ENCODE results near the gene HPS5.

Gene HPS5, protein sequence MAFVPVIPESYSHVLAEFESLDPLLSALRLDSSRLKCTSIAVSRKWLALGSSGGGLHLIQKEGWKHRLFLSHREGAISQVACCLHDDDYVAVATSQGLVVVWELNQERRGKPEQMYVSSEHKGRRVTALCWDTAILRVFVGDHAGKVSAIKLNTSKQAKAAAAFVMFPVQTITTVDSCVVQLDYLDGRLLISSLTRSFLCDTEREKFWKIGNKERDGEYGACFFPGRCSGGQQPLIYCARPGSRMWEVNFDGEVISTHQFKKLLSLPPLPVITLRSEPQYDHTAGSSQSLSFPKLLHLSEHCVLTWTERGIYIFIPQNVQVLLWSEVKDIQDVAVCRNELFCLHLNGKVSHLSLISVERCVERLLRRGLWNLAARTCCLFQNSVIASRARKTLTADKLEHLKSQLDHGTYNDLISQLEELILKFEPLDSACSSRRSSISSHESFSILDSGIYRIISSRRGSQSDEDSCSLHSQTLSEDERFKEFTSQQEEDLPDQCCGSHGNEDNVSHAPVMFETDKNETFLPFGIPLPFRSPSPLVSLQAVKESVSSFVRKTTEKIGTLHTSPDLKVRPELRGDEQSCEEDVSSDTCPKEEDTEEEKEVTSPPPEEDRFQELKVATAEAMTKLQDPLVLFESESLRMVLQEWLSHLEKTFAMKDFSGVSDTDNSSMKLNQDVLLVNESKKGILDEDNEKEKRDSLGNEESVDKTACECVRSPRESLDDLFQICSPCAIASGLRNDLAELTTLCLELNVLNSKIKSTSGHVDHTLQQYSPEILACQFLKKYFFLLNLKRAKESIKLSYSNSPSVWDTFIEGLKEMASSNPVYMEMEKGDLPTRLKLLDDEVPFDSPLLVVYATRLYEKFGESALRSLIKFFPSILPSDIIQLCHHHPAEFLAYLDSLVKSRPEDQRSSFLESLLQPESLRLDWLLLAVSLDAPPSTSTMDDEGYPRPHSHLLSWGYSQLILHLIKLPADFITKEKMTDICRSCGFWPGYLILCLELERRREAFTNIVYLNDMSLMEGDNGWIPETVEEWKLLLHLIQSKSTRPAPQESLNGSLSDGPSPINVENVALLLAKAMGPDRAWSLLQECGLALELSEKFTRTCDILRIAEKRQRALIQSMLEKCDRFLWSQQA

DNA sequence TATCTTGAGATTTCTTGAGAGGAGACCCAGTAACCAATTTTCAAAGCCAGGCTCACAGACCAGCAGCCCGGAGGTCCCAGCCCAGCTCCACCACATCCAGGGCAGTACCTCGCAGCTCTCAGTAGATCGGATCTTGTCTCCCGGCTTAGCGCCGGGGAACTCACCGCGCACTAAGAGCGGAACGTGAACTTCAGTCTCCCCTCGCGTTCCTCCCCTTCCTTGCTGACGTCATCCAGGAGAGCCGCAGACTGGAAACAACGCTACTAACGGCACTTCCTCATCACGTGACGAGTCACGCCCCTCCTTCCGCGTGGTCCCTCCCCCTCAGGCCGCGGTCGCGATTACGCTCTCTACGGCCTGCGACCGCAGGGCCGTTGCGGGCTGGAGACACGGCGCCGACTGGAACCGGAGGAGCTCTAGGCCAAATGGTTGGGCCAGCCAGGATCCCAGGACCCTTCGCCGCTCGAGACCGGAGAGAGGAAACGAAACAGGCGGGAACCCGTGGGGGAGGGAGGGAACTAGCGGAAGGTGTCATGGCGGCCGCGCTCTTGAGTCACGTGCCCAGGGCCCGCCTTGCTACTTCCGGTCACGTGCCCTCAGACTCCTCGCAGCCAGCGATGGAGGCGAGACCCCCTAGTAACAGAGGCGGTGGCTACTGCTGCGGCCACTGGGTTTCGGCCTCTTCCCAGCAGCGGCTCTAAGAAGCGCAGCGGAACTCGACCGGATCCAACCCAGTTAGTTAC, at the start of gene HPS5, which contains the start of gene GTF2H1:
TSS of gene HPS5 (minus strand) at position 172 of the 743 bp plus-strand sequence. CDS start 4,282 bp downstream, outside the sequence.
TSS of gene GTF2H1 (plus strand) at position 599 of the 743 bp plus-strand sequence. CDS start 10,508 bp downstream, outside the sequence.
- TF ChIP-seq CTCF (IDR thresholded peaks at IDR 0.05; ENCODE audit: low read depth, low read length, missing control alignments) = no peak
- peak; percentile 97 for DNase-seq (ENCODE audit: extremely low read depth, low read depth)
- H3K4me3 ChIP-seq (replicated peaks; ENCODE audit: low read depth, low read length) = peak within 1 kb of the TSS; percentile 70

DNA sequence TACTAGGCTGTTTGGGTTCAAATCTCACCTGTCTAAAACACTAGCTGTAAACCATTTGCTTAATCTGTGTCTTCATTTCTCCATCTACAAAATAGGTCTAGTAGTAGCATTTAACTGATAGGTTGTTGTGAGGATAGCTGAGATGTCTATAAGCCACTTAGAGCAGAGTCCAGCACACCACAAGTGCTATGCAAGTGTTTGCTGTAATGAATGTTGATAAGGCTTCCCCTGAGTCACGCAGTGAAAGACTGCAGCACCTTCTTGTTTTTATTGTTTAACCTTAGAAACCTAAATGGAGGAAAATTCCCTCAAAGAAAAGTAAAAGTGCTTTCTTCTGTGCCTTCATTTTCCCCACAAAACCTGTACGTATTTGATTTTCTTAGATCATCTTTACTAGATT, 49.3 kb upstream of the HPS5 start:
- no peak for TF ChIP-seq CTCF (IDR thresholded peaks at IDR 0.05; ENCODE audit: low read depth, low read length, missing control alignments)
- DNase-seq (ENCODE audit: extremely low read depth, low read depth) = no peak
- no peak overlapping the region for H3K4me3 ChIP-seq (replicated peaks; ENCODE audit: low read depth, low read length)

DNA sequence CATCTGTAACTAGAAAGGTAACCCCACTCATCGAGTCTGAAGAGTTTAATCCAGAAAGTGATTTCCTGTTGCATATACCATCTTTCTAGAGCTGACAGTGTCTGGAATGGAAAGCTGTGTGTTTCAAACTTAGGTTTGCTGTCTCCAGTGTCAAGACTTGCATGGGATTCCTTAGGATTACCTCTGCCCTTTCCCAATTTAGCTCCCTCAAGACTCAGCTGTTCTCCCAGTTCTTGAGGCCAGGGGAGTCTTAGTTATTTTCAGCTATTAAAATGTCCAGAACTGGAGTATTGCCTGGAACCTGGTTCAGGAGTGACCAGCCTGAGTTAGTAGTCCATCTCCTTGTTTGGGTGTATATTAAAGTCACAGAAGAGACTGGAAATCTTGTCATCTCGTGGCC, 47.5 kb upstream of the HPS5 start:
- no peak overlapping the region for H3K4me3 ChIP-seq (replicated peaks; ENCODE audit: low read depth, low read length)
- no peak for TF ChIP-seq CTCF (IDR thresholded peaks at IDR 0.05; ENCODE audit: low read depth, low read length, missing control alignments)
- DNase-seq (ENCODE audit: extremely low read depth, low read depth) = no peak

DNA sequence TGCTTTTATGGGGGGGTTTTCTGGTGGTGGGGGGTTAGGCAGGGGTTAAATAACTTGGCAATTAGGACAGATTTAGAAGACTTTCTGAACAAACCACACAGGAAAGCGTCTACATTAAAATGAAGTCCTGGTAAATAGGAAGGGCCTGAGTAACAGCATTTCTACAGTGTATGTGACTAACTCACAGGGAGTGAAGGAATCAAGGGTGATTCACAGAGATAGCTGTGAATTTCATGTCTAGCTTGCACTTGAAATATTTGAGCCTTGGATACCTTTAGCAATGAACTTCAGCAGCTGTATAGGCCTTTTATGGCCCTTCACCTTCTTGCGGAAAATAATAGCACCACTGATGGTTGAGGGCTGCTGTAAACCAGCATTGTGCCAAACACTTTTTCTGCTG, 46.3 kb upstream of the HPS5 start:
- no peak for TF ChIP-seq CTCF (IDR thresholded peaks at IDR 0.05; ENCODE audit: low read depth, low read length, missing control alignments)
- H3K4me3 ChIP-seq (replicated peaks; ENCODE audit: low read depth, low read length) = no peak overlapping the region
- no peak for DNase-seq (ENCODE audit: extremely low read depth, low read depth)

- no peak for TF ChIP-seq CTCF (IDR thresholded peaks at IDR 0.05; ENCODE audit: low read depth, low read length, missing control alignments)
- DNase-seq (ENCODE audit: extremely low read depth, low read depth) = no peak
- H3K4me3 ChIP-seq (replicated peaks; ENCODE audit: low read depth, low read length) = no peak overlapping the region
These were observed 45.5 kb upstream of the HPS5 start for GRCh38 chr11:18367431-18367830.

DNA sequence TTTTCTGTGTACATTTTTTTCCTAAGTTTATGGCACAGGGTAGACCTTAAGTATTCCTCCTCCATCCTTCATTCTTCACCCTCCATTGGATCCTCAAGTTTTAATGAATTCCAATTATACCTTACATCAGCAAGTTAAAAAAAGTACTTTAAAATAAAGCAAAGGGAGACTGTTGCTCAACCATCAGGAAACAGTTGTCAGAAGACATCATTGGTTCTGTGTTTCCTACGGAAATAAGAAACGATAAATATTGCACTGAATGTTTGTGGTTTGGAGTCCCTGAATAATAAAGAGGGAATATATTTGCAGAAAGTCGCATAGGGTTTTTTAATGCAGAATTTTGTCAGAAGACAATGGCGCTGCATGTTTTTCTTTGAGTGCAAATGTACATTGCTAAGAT, 44.3 kb upstream of the HPS5 start:
- no peak for TF ChIP-seq CTCF (IDR thresholded peaks at IDR 0.05; ENCODE audit: low read depth, low read length, missing control alignments)
- no peak for DNase-seq (ENCODE audit: extremely low read depth, low read depth)
- no peak overlapping the region for H3K4me3 ChIP-seq (replicated peaks; ENCODE audit: low read depth, low read length)
